ENCODE data around the gene PTPRT.

PTPRT gene

GRCh38 chr20:43140726-43141125, 49.0 kb downstream of the PTPRT start:
- Histone ChIP-seq H3K4me3 (ENCODE audit: low read depth in 1 of 5, low read length in 5 of 5) (no peak overlapping the region), H3K36me3 (ENCODE audit: control insufficient read depth in 5 of 5, insufficient read depth in 5 of 5, low read length in 5 of 5) (no peaks in the 10 kb centered on the region), H3K4me1 (ENCODE audit: control insufficient read depth in 5 of 5, insufficient read depth in 5 of 5, low read length in 5 of 5) (no peaks in the 10 kb centered on the region), H3K9ac (ENCODE audit: low read length in 5 of 5) (no peak overlapping the region), H3K9me3 (ENCODE audit: control insufficient read depth in 5 of 5, low read length in 5 of 5) (peaks cover 0 to 3% (median 0%) of the 10 kb centered on the region in 5 donors), H3K27ac (ENCODE audit: low read depth, low read length) (no peak overlapping the region), H3K27me3 (ENCODE audit: control insufficient read depth in 5 of 5, insufficient read depth in 4 of 5, low read length in 5 of 5) (peaks cover 0 to 6% (median 3%) of the 10 kb centered on the region in 5 donors)

- Histone ChIP-seq H3K36me3 (ENCODE audit: control insufficient read depth in 5 of 5, insufficient read depth in 5 of 5, low read length in 5 of 5) (no peaks in the 10 kb centered on the region), H3K27me3 (ENCODE audit: control insufficient read depth in 5 of 5, insufficient read depth in 4 of 5, low read length in 5 of 5) (peaks cover 0 to 6% (median 2%) of the 10 kb centered on the region in 5 donors), H3K9me3 (ENCODE audit: control insufficient read depth in 5 of 5, low read length in 5 of 5) (peaks cover 0 to 2% (median 0%) of the 10 kb centered on the region in 5 donors)
Measured at GRCh38 chr20:43138061-43138770, 51.5 kb downstream of the PTPRT start.

GRCh38 chr20:43137160-43137559, 52.5 kb downstream of the PTPRT start:
- Histone ChIP-seq H3K36me3 (ENCODE audit: control insufficient read depth in 5 of 5, insufficient read depth in 5 of 5, low read length in 5 of 5) (no peaks in the 10 kb centered on the region), H3K27ac (ENCODE audit: low read depth, low read length) (no peak overlapping the region), H3K4me1 (ENCODE audit: control insufficient read depth in 5 of 5, insufficient read depth in 5 of 5, low read length in 5 of 5) (no peaks in the 10 kb centered on the region), H3K9me3 (ENCODE audit: control insufficient read depth in 5 of 5, low read length in 5 of 5) (peaks cover 0 to 2% (median 0%) of the 10 kb centered on the region in 5 donors), H3K9ac (ENCODE audit: low read length in 5 of 5) (no peak overlapping the region), H3K4me3 (ENCODE audit: low read depth in 1 of 5, low read length in 5 of 5) (no peak overlapping the region), H3K27me3 (ENCODE audit: control insufficient read depth in 5 of 5, insufficient read depth in 4 of 5, low read length in 5 of 5) (peaks cover 0 to 2% (median 0%) of the 10 kb centered on the region in 5 donors)

More at GRCh38 chr20:43138061-43138770, 51.5 kb downstream of the PTPRT start:
- no peak overlapping the region for H3K9ac ChIP-seq (ENCODE audit: low read length in 5 of 5)
- no peak overlapping the region for H3K4me3 ChIP-seq (ENCODE audit: low read depth in 1 of 5, low read length in 5 of 5)
- no peak overlapping the region for H3K27ac ChIP-seq (ENCODE audit: low read depth, low read length)
- H3K4me1 ChIP-seq (ENCODE audit: control insufficient read depth in 5 of 5, insufficient read depth in 5 of 5, low read length in 5 of 5), result no peaks in the 10 kb centered on the region

- Histone ChIP-seq H3K9me3 (ENCODE audit: control insufficient read depth in 5 of 5, low read length in 5 of 5) (no peaks in the 10 kb centered on the region), H3K9ac (ENCODE audit: low read length in 5 of 5) (no peak overlapping the region), H3K27me3 (ENCODE audit: control insufficient read depth in 5 of 5, insufficient read depth in 4 of 5, low read length in 5 of 5) (peaks cover 0 to 3% (median 0%) of the 10 kb centered on the region in 5 donors), H3K27ac (ENCODE audit: low read depth, low read length) (no peak overlapping the region), H3K4me1 (ENCODE audit: control insufficient read depth in 5 of 5, insufficient read depth in 5 of 5, low read length in 5 of 5) (no peaks in the 10 kb centered on the region), H3K36me3 (ENCODE audit: control insufficient read depth in 5 of 5, insufficient read depth in 5 of 5, low read length in 5 of 5) (no peaks in the 10 kb centered on the region), H3K4me3 (ENCODE audit: low read depth in 1 of 5, low read length in 5 of 5) (no peak overlapping the region)
Measured at GRCh38 chr20:43124241-43124640, 65.5 kb downstream of the PTPRT start.

GRCh38 chr20:43123180-43123579, 66.5 kb downstream of the PTPRT start:
- H3K9me3 ChIP-seq (ENCODE audit: control insufficient read depth in 5 of 5, low read length in 5 of 5), result no peaks in the 10 kb centered on the region
- H3K4me1 ChIP-seq (ENCODE audit: control insufficient read depth in 5 of 5, insufficient read depth in 5 of 5, low read length in 5 of 5), result no peaks in the 10 kb centered on the region

GRCh38 chr20:43119720-43120119, 70.0 kb downstream of the PTPRT start:
- H3K36me3 ChIP-seq (ENCODE audit: control insufficient read depth in 5 of 5, insufficient read depth in 5 of 5, low read length in 5 of 5), result no peaks in the 10 kb centered on the region
- H3K9me3 ChIP-seq (ENCODE audit: control insufficient read depth in 5 of 5, low read length in 5 of 5), result no peaks in the 10 kb centered on the region
- peaks cover 0 to 3% (median 0%) of the 10 kb centered on the region in 5 donors for H3K27me3 ChIP-seq (ENCODE audit: control insufficient read depth in 5 of 5, insufficient read depth in 4 of 5, low read length in 5 of 5)
- H3K9ac ChIP-seq (ENCODE audit: low read length in 5 of 5), result no peak overlapping the region
- no peak overlapping the region for H3K27ac ChIP-seq (ENCODE audit: low read depth, low read length)
- no peak overlapping the region for H3K4me3 ChIP-seq (ENCODE audit: low read depth in 1 of 5, low read length in 5 of 5)
- H3K4me1 ChIP-seq (ENCODE audit: control insufficient read depth in 5 of 5, insufficient read depth in 5 of 5, low read length in 5 of 5), result no peaks in the 10 kb centered on the region

More at GRCh38 chr20:43123180-43123579, 66.5 kb downstream of the PTPRT start:
- Histone ChIP-seq H3K4me3 (ENCODE audit: low read depth in 1 of 5, low read length in 5 of 5) (no peak overlapping the region), H3K36me3 (ENCODE audit: control insufficient read depth in 5 of 5, insufficient read depth in 5 of 5, low read length in 5 of 5) (no peaks in the 10 kb centered on the region), H3K27ac (ENCODE audit: low read depth, low read length) (no peak overlapping the region), H3K9ac (ENCODE audit: low read length in 5 of 5) (no peak overlapping the region), H3K27me3 (ENCODE audit: control insufficient read depth in 5 of 5, insufficient read depth in 4 of 5, low read length in 5 of 5) (peaks cover 0 to 3% (median 0%) of the 10 kb centered on the region in 5 donors)

- Histone ChIP-seq H3K9me3 (ENCODE audit: control insufficient read depth in 5 of 5, low read length in 5 of 5) (no peaks in the 10 kb centered on the region), H3K36me3 (ENCODE audit: control insufficient read depth in 5 of 5, insufficient read depth in 5 of 5, low read length in 5 of 5) (no peaks in the 10 kb centered on the region), H3K4me3 (ENCODE audit: low read depth in 1 of 5, low read length in 5 of 5) (no peak overlapping the region)
Measured at GRCh38 chr20:43102394-43102793, 87.3 kb downstream of the PTPRT start.

GRCh38 chr20:43096931-43097260, 92.8 kb downstream of the PTPRT start:
- Histone ChIP-seq H3K9ac (ENCODE audit: low read length in 5 of 5) (no peak overlapping the region), H3K36me3 (ENCODE audit: control insufficient read depth in 5 of 5, insufficient read depth in 5 of 5, low read length in 5 of 5) (no peaks in the 10 kb centered on the region), H3K9me3 (ENCODE audit: control insufficient read depth in 5 of 5, low read length in 5 of 5) (peaks cover 0 to 11% (median 5%) of the 10 kb centered on the region in 5 donors), H3K4me1 (ENCODE audit: control insufficient read depth in 5 of 5, insufficient read depth in 5 of 5, low read length in 5 of 5) (no peaks in the 10 kb centered on the region), H3K27ac (ENCODE audit: low read depth, low read length) (no peak overlapping the region), H3K27me3 (ENCODE audit: control insufficient read depth in 5 of 5, insufficient read depth in 4 of 5, low read length in 5 of 5) (peaks cover 0 to 13% (median 2%) of the 10 kb centered on the region in 5 donors), H3K4me3 (ENCODE audit: low read depth in 1 of 5, low read length in 5 of 5) (no peak overlapping the region)

More at GRCh38 chr20:43102394-43102793, 87.3 kb downstream of the PTPRT start:
- Histone ChIP-seq H3K9ac (ENCODE audit: low read length in 5 of 5) (no peak overlapping the region), H3K4me1 (ENCODE audit: control insufficient read depth in 5 of 5, insufficient read depth in 5 of 5, low read length in 5 of 5) (no peaks in the 10 kb centered on the region), H3K27me3 (ENCODE audit: control insufficient read depth in 5 of 5, insufficient read depth in 4 of 5, low read length in 5 of 5) (peaks cover 0 to 5% (median 2%) of the 10 kb centered on the region in 5 donors), H3K27ac (ENCODE audit: low read depth, low read length) (no peak overlapping the region)

GRCh38 chr20:43096126-43096930, 93.4 kb downstream of the PTPRT start:
- Histone ChIP-seq H3K9me3 (ENCODE audit: control insufficient read depth in 5 of 5, low read length in 5 of 5) (peaks cover 0 to 11% (median 5%) of the 10 kb centered on the region in 5 donors), H3K36me3 (ENCODE audit: control insufficient read depth in 5 of 5, insufficient read depth in 5 of 5, low read length in 5 of 5) (no peaks in the 10 kb centered on the region), H3K27me3 (ENCODE audit: control insufficient read depth in 5 of 5, insufficient read depth in 4 of 5, low read length in 5 of 5) (peaks cover 0 to 13% (median 2%) of the 10 kb centered on the region in 5 donors), H3K9ac (ENCODE audit: low read length in 5 of 5) (no peak overlapping the region), H3K27ac (ENCODE audit: low read depth, low read length) (no peak overlapping the region), H3K4me3 (ENCODE audit: low read depth in 1 of 5, low read length in 5 of 5) (no peak overlapping the region), H3K4me1 (ENCODE audit: control insufficient read depth in 5 of 5, insufficient read depth in 5 of 5, low read length in 5 of 5) (no peaks in the 10 kb centered on the region)

GRCh38 chr20:43095034-43095433, 94.7 kb downstream of the PTPRT start:
- Histone ChIP-seq H3K9ac (ENCODE audit: low read length in 5 of 5) (no peak overlapping the region), H3K36me3 (ENCODE audit: control insufficient read depth in 5 of 5, insufficient read depth in 5 of 5, low read length in 5 of 5) (no peaks in the 10 kb centered on the region), H3K27ac (ENCODE audit: low read depth, low read length) (no peak overlapping the region), H3K4me1 (ENCODE audit: control insufficient read depth in 5 of 5, insufficient read depth in 5 of 5, low read length in 5 of 5) (no peaks in the 10 kb centered on the region), H3K27me3 (ENCODE audit: control insufficient read depth in 5 of 5, insufficient read depth in 4 of 5, low read length in 5 of 5) (peaks cover 0 to 10% (median 2%) of the 10 kb centered on the region in 5 donors), H3K4me3 (ENCODE audit: low read depth in 1 of 5, low read length in 5 of 5) (no peak overlapping the region), H3K9me3 (ENCODE audit: control insufficient read depth in 5 of 5, low read length in 5 of 5) (peaks cover 0 to 11% (median 5%) of the 10 kb centered on the region in 5 donors)
